Osteoblast (primary cell): Measurements from ENCODE around the gene HADHA. TPM values are rescaled to one million over a fixed set of nuclear protein-coding genes. Genes with fewer than 3 reads are reported as not detected.
"Not testable (repeated sequence)": the region's sequence is repeated elsewhere in the genome, so short reads cannot be mapped to it uniquely, and the experiment has no call there.

ENCODE experiments used
- DNase-seq: peaks from one replicate; pipeline ENCODE4 v3.0.0; 2011; ENCODE audit warnings: low spot score, mixed read lengths; ENCODE audit not compliant: insufficient read length; ENCODE audit errors: missing footprints
- H2AFZ ChIP-seq: 2 replicates; pipeline ENCODE4 v1.6.0; 2011; ENCODE audit warnings: mild to moderate bottlenecking, low read length
- H3K27ac ChIP-seq: 2 replicates; pipeline ENCODE4 v1.5.1; 2011; ENCODE audit warnings: mild to moderate bottlenecking, low read depth, low read length, moderate library complexity
- H3K27me3 ChIP-seq: 2 replicates; pipeline ENCODE4 v1.6.0; 2012; ENCODE audit warnings: mild to moderate bottlenecking, control low read depth, inconsistent platforms, low read length, moderate library complexity; ENCODE audit not compliant: insufficient read depth
- H3K36me3 ChIP-seq: 2 replicates; pipeline ENCODE4 v1.5.1; 2011; ENCODE audit warnings: mild to moderate bottlenecking, low read length, control low read depth, moderate library complexity; ENCODE audit not compliant: insufficient read depth
- H3K4me1 ChIP-seq: 2 replicates; pipeline ENCODE4 v1.5.1; 2011; ENCODE audit warnings: mild to moderate bottlenecking, low read length, control low read depth, moderate library complexity; ENCODE audit not compliant: insufficient read depth
- H3K4me2 ChIP-seq: 2 replicates; pipeline ENCODE4 v1.6.0; 2011; ENCODE audit warnings: mild to moderate bottlenecking, low read length; ENCODE audit not compliant: insufficient read depth
- H3K4me3 ChIP-seq: fragments of 200-600 bp; sonication (generic); 3 replicates; pipeline ENCODE4 v1.5.1; 2012; ENCODE audit warnings: mild to moderate bottlenecking, low read length, inconsistent platforms; ENCODE audit not compliant: insufficient read depth
- H3K79me2 ChIP-seq: 2 replicates; pipeline ENCODE4 v1.6.0; 2012; ENCODE audit warnings: mild to moderate bottlenecking, low read length, control low read depth, inconsistent platforms; ENCODE audit not compliant: insufficient read depth
- H3K9me3 ChIP-seq: 2 replicates; pipeline ENCODE4 v1.5.1; 2011; ENCODE audit warnings: low read depth, low read length, control low read depth
- H4K20me1 ChIP-seq: 2 replicates; pipeline ENCODE4 v1.6.0; 2012; ENCODE audit warnings: mild to moderate bottlenecking, low read length, control low read depth; ENCODE audit not compliant: insufficient read depth
- CTCF ChIP-seq: IDR thresholded peaks from 2 replicates; pipeline ENCODE4 v1.5.1; 2011; ENCODE audit warnings: mild to moderate bottlenecking, low read depth, low read length, moderate library complexity; ENCODE audit errors: extremely low read depth
- total RNA-seq: library from RNA; depleted of rRNA; stranded (reverse); fragments of >200 nt; gene quantifications from 2 replicates; pipeline ENCODE4 v1.2.3, GENCODE V29; 2012

The HADHA gene
- total RNA-seq, 1 donor, result 113 TPM

DNA sequence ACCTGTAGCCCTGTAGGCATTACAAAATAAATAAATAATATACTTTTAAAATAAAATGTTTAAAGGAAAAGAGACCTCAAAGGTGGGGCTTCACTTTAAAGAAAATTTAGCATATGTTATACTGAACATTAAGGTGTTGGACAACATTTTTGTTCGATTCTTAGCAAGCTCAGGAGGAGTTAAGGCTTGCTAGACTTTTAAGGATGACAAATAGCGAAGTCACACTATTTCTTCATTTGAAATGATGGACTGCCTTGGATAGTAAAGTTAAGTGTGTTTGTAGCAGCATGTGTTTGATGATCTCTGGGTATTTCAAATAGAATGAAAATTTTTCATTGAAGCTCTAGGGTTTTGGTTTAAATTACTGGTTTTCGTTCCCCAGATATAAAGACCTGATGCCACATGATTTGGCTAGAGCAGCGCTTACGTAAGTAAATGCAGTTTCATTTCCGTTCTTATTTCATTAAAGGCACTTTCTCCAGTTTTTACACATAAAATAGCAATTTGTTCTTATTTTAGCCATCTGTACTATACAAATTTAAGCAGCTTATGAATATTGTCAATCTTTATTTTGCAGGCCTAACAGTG, 25.2 kb upstream of the HADHA start:
- peak overlapping the region; percentile 3 for H3K27ac ChIP-seq
- no peak for DNase-seq

DNA sequence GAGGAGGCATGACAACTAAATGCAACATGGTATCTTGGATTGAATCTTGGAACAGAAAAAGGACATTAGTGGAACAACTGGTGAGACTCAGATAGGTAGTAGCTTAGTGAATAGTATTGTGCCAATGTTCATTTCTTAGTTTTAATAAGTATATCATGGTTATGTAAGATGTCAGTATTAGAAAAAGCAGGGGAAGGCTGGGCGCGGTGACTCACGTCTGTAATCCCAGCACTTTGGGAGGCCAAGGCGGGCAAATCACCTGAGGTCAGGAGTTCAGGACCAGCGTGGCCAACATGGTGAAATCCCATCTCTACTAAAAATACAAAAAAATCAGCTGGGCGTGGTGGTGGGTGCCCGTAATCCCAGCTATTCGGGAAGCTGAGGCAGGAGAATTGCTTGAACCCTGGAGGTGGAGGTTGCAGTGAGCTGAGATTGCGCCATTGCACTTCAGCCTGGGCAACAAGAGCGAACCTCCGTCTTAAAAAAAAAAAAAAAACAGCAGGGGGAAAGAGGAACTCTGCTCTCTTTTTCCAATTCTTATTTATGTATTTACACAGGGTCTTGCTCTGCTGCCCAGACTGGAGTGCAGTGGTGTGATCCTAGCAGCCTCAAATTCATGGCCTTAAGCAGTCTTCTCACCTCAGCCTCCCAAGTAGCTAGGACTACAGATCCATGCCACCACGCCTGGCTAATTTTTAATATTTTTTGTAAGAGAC, 24.4 kb upstream of the HADHA start:
- Histone ChIP-seq H3K4me1 (peaks cover 36% of the 10 kb centered on the region), H3K27ac (peak overlapping the region; percentile 59), H3K4me2 (peak overlapping the region; percentile 20)
- not testable (repeated sequence) for H3K79me2 ChIP-seq, H2AFZ ChIP-seq, H3K27me3 ChIP-seq, H4K20me1 ChIP-seq, DNase-seq, H3K4me3 ChIP-seq, H3K9me3 ChIP-seq, H3K36me3 ChIP-seq

More for the DNA sequence above, 25.2 kb upstream of the HADHA start:
- Histone ChIP-seq H4K20me1 (no peaks in the 10 kb centered on the region), H3K9me3 (no peaks in the 10 kb centered on the region), H3K79me2 (no peaks in the 10 kb centered on the region), H3K4me1 (peaks cover 45% of the 10 kb centered on the region), H3K36me3 (no peaks in the 10 kb centered on the region), H2AFZ (no peak overlapping the region), H3K4me3 (no peak overlapping the region), H3K27me3 (no peaks in the 10 kb centered on the region), H3K4me2 (peak overlapping the region; percentile 43)
- TF ChIP-seq CTCF, result no peak

DNA sequence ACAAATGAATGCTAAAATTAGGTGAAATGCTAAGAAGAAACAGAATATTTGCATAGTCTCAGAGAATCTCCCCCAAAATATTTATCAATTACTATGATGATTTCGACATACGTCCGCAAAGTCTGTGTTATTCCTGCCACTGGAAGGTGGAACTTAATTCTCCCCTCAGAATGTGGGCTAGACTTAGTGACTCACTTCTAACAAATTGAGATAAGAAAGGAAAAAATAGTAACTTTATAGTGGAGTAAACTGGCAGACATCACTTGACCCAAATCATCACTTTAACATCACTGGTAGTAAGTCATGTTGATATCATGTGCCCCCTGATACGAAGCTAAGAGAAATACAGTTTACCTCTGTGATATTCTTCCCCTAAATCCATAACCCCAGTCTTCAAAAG, 23.8 kb upstream of the HADHA start:
- H3K4me1 ChIP-seq, result peaks cover 30% of the 10 kb centered on the region
- H3K27ac ChIP-seq, result peak overlapping the region; percentile 59
- TF ChIP-seq CTCF, result no peak
- no peaks in the 10 kb centered on the region for H4K20me1 ChIP-seq
- H3K36me3 ChIP-seq, result peaks cover 6% of the 10 kb centered on the region
- H3K27me3 ChIP-seq, result no peaks in the 10 kb centered on the region
- no peaks in the 10 kb centered on the region for H3K79me2 ChIP-seq
- peak overlapping the region; percentile 20 for H3K4me2 ChIP-seq
- no peak overlapping the region for H3K4me3 ChIP-seq
- DNase-seq, result no peak
- no peaks in the 10 kb centered on the region for H3K9me3 ChIP-seq
- H2AFZ ChIP-seq, result no peak overlapping the region

GRCh38 chr2:26258836-26259235, 14.4 kb upstream of the HADHA start:
- H3K4me3 ChIP-seq, H3K4me1 ChIP-seq, H3K27ac ChIP-seq, H3K9me3 ChIP-seq, H3K27me3 ChIP-seq, H2AFZ ChIP-seq, H4K20me1 ChIP-seq, H3K4me2 ChIP-seq, DNase-seq: not testable (repeated sequence)
- Histone ChIP-seq H3K36me3 (peaks cover 27% of the 10 kb centered on the region), H3K79me2 (peaks cover 23% of the 10 kb centered on the region)
